Cerebellar cortex (tissue), 1 donor: ENCODE data around the gene ZNRF3.

ENCODE experiments used
- DNase-seq: peaks from one replicate; pipeline ENCODE4 v3.0.0-alpha.2; 2015; ENCODE audit warnings: low spot score

ZNRF3 gene

GRCh38 chr22:29090039-29090438, 206.7 kb downstream of the ZNRF3 start:
- no peak for DNase-seq

- no peak for DNase-seq
Measured at GRCh38 chr22:29092243-29092642, 208.9 kb downstream of the ZNRF3 start.

- no peak for DNase-seq
Measured at GRCh38 chr22:29093030-29093429, 209.7 kb downstream of the ZNRF3 start.

GRCh38 chr22:29093501-29094300, 210.3 kb downstream of the ZNRF3 start:
- no peak for DNase-seq

- no peak for DNase-seq
Measured at GRCh38 chr22:29095459-29095858, 212.1 kb downstream of the ZNRF3 start.

- no peak for DNase-seq
Measured at GRCh38 chr22:29096736-29097669, 213.6 kb downstream of the ZNRF3 start.

- DNase-seq, result peak; percentile 74
Measured at GRCh38 chr22:29098296-29098695, 214.9 kb downstream of the ZNRF3 start.

GRCh38 chr22:29102300-29102699, 218.9 kb downstream of the ZNRF3 start:
- DNase-seq, result no peak

GRCh38 chr22:29103121-29103520, 219.7 kb downstream of the ZNRF3 start:
- DNase-seq, result no peak

GRCh38 chr22:29105468-29105867, 222.1 kb downstream of the ZNRF3 start:
- DNase-seq, result no peak

GRCh38 chr22:29106839-29107238, 223.5 kb downstream of the ZNRF3 start:
- no peak for DNase-seq
